ENCODE results near the gene TUBGCP3. TPM values are rescaled to one million over a fixed set of nuclear protein-coding genes. Genes with fewer than 3 reads are reported as not detected.

TUBGCP3 gene
- total and polyA plus RNA-seq, 2 donors from 2014 or later: 9.1 to 33.2 TPM

- intact Hi-C loops (cut with DNase I): no loop called here
- TF ChIP-seq CTCF (IDR thresholded peaks at IDR 0.05; ENCODE audit: borderline replicate concordance, extremely low read depth, insufficient read depth): no peak
- peaks cover 0 to 5% (median 0%) of the 10 kb centered on the region in 3 donors for H3K9me3 ChIP-seq (ENCODE audit: control insufficient read depth in 2 of 3, insufficient read depth in 1 of 3, low read length in 3 of 3)
- FAIRE-seq (no peak), DNase-seq (no peak)
- H3K36me3 ChIP-seq (ENCODE audit: control insufficient read depth in 2 of 3, insufficient read depth in 3 of 3, low read length in 3 of 3): peaks cover 15 to 22% (median 21%) of the 10 kb centered on the region in 3 donors
- no peaks in the 10 kb centered on the region for H3K27me3 ChIP-seq (ENCODE audit: control insufficient read depth, insufficient read depth, low read length)
- no peak overlapping the region for H3K27ac ChIP-seq (ENCODE audit: low read depth in 2 of 2, low read length in 2 of 2)
- H3K4me1 ChIP-seq (ENCODE audit: control insufficient read depth in 2 of 3, insufficient read depth in 2 of 3, low read depth in 1 of 3, low read length in 3 of 3): no peaks in the 10 kb centered on the region
- H3K4me3 ChIP-seq (ENCODE audit: low read length in 3 of 3): no peak overlapping the region
- no peak overlapping the region for H3K9ac ChIP-seq (ENCODE audit: low read length in 3 of 3)
Measured at GRCh38 chr13:112525356-112525945, 62.5 kb downstream of the TUBGCP3 start.

- Histone ChIP-seq H3K9ac (ENCODE audit: low read length in 3 of 3) (no peak overlapping the region), H3K36me3 (ENCODE audit: control insufficient read depth in 2 of 3, insufficient read depth in 3 of 3, low read length in 3 of 3) (peaks cover 18 to 40% (median 32%) of the 10 kb centered on the region in 3 donors), H3K27ac (ENCODE audit: low read depth in 2 of 2, low read length in 2 of 2) (no peak overlapping the region), H3K4me3 (ENCODE audit: low read length in 3 of 3) (no peak overlapping the region), H3K9me3 (ENCODE audit: control insufficient read depth in 2 of 3, insufficient read depth in 1 of 3, low read length in 3 of 3) (peaks cover 0 to 5% (median 0%) of the 10 kb centered on the region in 3 donors), H3K27me3 (ENCODE audit: control insufficient read depth, insufficient read depth, low read length) (no peaks in the 10 kb centered on the region), H3K4me1 (ENCODE audit: control insufficient read depth in 2 of 3, insufficient read depth in 2 of 3, low read depth in 1 of 3, low read length in 3 of 3) (no peaks in the 10 kb centered on the region)
- intact Hi-C loops (cut with DNase I): no loop called here
- TF ChIP-seq CTCF (IDR thresholded peaks at IDR 0.05; ENCODE audit: borderline replicate concordance, extremely low read depth, insufficient read depth): no peak
- DNase-seq: no peak
- FAIRE-seq: no peak
Measured at GRCh38 chr13:112522578-112522977, 65.4 kb downstream of the TUBGCP3 start.

- no peak overlapping the region for H3K27ac ChIP-seq (ENCODE audit: low read depth in 2 of 2, low read length in 2 of 2)
- FAIRE-seq (no peak), DNase-seq (no peak)
- TF ChIP-seq CTCF (IDR thresholded peaks at IDR 0.05; ENCODE audit: borderline replicate concordance, extremely low read depth, insufficient read depth): no peak
- no peak overlapping the region for H3K9ac ChIP-seq (ENCODE audit: low read length in 3 of 3)
- intact Hi-C loops (cut with DNase I): no loop called here
- H3K27me3 ChIP-seq (ENCODE audit: control insufficient read depth, insufficient read depth, low read length): no peaks in the 10 kb centered on the region
- no peaks in the 10 kb centered on the region for H3K4me1 ChIP-seq (ENCODE audit: control insufficient read depth in 2 of 3, insufficient read depth in 2 of 3, low read depth in 1 of 3, low read length in 3 of 3)
- peaks cover 0 to under 1% (median 0%) of the 10 kb centered on the region in 3 donors for H3K9me3 ChIP-seq (ENCODE audit: control insufficient read depth in 2 of 3, insufficient read depth in 1 of 3, low read length in 3 of 3)
- peaks cover 13 to 40% (median 32%) of the 10 kb centered on the region in 3 donors for H3K36me3 ChIP-seq (ENCODE audit: control insufficient read depth in 2 of 3, insufficient read depth in 3 of 3, low read length in 3 of 3)
- no peak overlapping the region for H3K4me3 ChIP-seq (ENCODE audit: low read length in 3 of 3)
Measured at GRCh38 chr13:112521073-112521685, 66.8 kb downstream of the TUBGCP3 start.
